ACC112 (cell line): Measurements from ENCODE around the gene BCL7A.

Source experiments
- H2AFZ ChIP-seq: fragments of 200-600 bp; sonication (generic); one replicate; pipeline ENCODE4 v1.6.0; 2017; ENCODE audit warnings: antibody characterized with exemption, low read length; ENCODE audit not compliant: unreplicated experiment
- H3K27ac ChIP-seq: fragments of 200-600 bp; sonication (generic); 2 replicates; pipeline ENCODE4 v1.5.1; 2014; ENCODE audit warnings: low read depth, mild to moderate bottlenecking, antibody characterized with exemption, low read length, moderate library complexity
- H3K27me3 ChIP-seq: fragments of 200-600 bp; sonication (generic); 2 replicates; pipeline ENCODE4 v1.6.1; 2014; ENCODE audit warnings: mild to moderate bottlenecking, antibody characterized with exemption, low read length, moderate library complexity, mixed read lengths; ENCODE audit not compliant: insufficient read depth
- H3K36me3 ChIP-seq: fragments of 200-600 bp; sonication (generic); 2 replicates; pipeline ENCODE4 v1.6.1; 2016; ENCODE audit warnings: mild to moderate bottlenecking, antibody characterized with exemption, low read length, moderate library complexity, mixed read lengths; ENCODE audit not compliant: insufficient read depth
- H3K4me1 ChIP-seq: fragments of 200-600 bp; sonication (generic); one replicate; pipeline ENCODE4 v1.6.1; 2016; ENCODE audit warnings: low read length, mixed read lengths; ENCODE audit not compliant: insufficient read depth, unreplicated experiment, control insufficient read depth
- H3K4me3 ChIP-seq: fragments of 200-600 bp; sonication (generic); 2 replicates; pipeline ENCODE4 v1.5.1; 2014; ENCODE audit warnings: mild to moderate bottlenecking, low read depth, low read length
- H3K79me2 ChIP-seq: fragments of 200-600 bp; sonication (generic); one replicate; pipeline ENCODE4 v1.6.0; 2016; ENCODE audit warnings: low read length; ENCODE audit not compliant: control insufficient read depth, unreplicated experiment, insufficient read depth

BCL7A gene

DNA sequence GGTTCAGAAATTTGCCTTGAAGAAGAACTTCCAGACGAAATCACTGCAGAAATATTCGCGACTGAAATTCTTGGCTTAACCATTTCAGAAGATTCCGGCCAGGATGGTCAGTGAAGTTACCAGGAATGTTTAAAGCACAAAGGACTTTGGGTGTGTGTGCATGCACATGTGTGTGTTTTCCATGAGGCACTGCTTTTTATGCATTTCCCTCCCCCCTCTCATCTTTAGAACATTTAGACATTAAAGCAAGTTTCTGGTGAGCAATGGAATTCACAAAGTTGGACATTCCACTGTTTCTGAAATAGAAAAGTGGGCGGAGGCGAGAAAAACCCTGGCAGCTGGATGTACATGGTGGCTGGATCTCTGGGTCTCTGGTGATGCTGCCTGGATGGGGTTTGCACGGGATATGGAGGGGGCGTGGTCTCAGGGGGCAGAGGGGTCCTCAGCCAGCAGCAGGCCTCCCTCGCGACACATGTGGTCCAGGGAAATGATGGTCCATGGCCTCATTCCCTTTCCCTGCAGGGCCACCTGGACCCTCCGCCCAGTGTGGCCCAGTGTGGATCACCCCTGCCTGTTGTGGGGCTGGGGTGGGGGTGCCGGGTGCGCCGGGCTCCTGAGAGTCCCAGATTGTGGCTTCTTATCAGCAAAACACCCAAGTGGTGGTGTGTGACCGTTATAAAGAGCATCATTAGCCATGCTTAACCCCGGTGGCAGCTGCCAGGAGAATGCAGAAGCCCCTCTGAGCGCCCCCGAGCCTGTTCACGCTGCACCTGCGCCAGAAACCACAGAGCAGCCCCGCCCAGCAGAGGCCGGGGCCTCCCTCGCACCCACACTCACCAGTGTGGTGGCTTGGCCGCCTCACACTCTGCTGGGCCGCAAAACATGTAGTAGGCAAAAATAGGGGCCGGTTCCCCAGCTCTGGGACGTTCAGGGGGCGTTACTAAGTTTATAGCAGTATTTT, 17.8 kb upstream of the BCL7A start:
- Histone ChIP-seq H3K4me1 (no peaks in the 10 kb centered on the region), H3K4me3 (no peak overlapping the region), H2AFZ (no peak overlapping the region), H3K27me3 (no peaks in the 10 kb centered on the region), H3K36me3 (no peaks in the 10 kb centered on the region), H3K79me2 (no peaks in the 10 kb centered on the region), H3K27ac (no peak overlapping the region)

DNA sequence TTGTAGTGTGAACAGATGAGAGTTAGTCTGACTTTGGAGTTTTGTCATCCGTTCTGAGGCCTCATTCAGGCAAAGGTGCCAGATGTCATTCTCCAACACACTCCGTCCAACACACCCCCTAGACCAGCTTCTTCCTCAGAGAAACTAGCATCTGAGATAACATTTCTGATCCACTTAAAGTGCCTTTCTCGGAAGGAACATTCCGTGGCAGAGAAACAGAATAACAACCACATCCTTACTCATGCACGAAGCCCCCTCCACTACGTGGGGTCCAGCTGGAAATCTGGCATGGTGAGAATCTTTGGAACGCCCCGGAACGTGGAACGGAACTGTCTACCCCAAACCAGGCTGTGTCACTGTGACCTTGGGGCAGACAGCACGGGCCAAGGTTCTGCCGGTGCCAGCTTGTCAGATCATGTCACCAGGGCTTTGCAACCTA, 17.0 kb upstream of the BCL7A start:
- no peak overlapping the region for H2AFZ ChIP-seq
- no peaks in the 10 kb centered on the region for H3K27me3 ChIP-seq
- no peak overlapping the region for H3K27ac ChIP-seq
- H3K4me1 ChIP-seq = no peaks in the 10 kb centered on the region
- H3K79me2 ChIP-seq = no peaks in the 10 kb centered on the region
- H3K36me3 ChIP-seq = no peaks in the 10 kb centered on the region
- H3K4me3 ChIP-seq = no peak overlapping the region

DNA sequence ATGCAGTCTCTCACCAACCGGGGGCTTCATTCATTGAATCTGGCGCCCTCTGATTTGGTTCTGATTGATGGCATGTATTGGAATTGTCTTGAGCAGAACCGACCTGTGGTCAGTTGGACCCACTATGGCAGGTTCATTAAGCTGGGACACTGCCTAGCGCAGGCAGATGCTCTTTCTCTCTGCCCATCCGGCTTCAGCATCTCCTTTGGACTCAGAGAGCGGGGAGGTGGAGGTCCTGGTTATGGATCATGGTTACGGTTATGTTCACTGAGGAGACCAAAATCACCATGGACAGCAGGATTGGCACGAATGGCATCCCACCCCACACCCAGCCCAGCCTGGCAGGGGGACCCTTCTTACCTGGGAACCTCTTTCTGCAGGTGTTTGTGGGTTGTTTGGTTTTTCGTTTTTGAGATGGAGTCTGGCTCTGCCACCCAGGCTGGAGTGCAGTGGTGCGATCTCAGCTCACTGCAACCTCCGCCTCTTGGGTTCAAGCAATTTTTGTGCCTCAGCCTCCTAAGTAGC, 16.4 kb upstream of the BCL7A start:
- no peak overlapping the region for H2AFZ ChIP-seq
- H3K4me3 ChIP-seq = no peak overlapping the region
- no peaks in the 10 kb centered on the region for H3K4me1 ChIP-seq
- no peaks in the 10 kb centered on the region for H3K36me3 ChIP-seq
- no peaks in the 10 kb centered on the region for H3K27me3 ChIP-seq
- H3K27ac ChIP-seq = no peak overlapping the region
- H3K79me2 ChIP-seq = no peaks in the 10 kb centered on the region

DNA sequence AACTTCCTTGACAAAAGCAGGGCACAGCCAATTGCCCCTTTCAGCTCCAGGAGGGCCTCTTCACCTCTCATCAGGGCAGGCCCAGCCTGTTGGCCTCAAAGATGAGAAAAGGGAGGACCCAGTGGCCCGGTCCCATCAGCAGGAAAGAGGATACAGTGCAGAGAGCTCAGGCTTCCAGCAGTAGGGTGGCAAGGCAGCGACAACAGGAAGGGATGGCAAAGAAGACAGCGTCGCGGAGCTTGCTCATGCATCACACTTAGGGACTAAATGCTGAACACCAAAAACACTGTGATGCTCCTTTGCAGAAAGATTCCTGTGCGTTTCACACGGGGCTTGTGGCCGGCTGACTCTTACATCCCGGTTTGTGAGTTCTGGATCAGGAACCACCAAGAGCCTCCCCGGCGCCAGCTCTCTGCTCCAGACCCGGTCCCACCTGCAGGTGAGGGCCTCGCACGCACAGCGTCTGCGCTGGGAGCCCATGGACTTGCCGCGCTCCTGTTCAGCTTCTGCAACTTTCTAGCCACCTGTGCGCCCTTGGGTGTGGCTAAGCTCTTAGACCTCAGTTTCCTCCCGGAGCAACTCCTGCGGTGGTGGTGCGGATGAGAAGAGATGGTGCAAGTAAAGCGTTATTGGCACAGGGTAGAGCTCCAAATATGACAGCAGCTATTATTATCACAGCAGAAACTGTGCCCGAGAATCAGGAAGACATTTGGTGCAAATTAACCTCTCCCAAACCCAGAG, 15.3 kb upstream of the BCL7A start:
- no peaks in the 10 kb centered on the region for H3K27me3 ChIP-seq
- H3K79me2 ChIP-seq = no peaks in the 10 kb centered on the region
- H3K27ac ChIP-seq = no peak overlapping the region
- H2AFZ ChIP-seq = no peak overlapping the region
- H3K36me3 ChIP-seq = no peaks in the 10 kb centered on the region
- H3K4me3 ChIP-seq = no peak overlapping the region
- no peaks in the 10 kb centered on the region for H3K4me1 ChIP-seq

DNA sequence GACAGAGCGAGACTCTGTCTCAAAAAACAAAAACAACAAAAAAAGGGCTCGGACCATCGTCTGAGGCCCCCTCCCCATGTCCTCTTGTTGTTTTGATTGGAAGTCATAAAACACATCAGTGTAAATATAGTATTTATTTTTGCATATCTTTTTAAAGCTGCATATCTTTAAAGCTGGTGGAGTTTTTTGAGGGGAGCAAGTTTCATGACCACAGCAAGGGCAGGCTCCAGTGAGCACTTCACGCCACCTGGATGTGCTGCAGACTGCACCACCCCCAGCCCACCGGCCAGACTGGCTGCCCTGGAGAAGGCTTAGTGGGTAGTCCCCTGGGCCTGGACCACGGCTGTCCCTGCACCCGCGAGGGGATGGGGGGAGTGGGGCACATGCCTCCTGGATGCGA, 11.9 kb upstream of the BCL7A start:
- no peaks in the 10 kb centered on the region for H3K36me3 ChIP-seq
- H2AFZ ChIP-seq = no peak overlapping the region
- H3K27ac ChIP-seq = no peak overlapping the region
- no peak overlapping the region for H3K4me3 ChIP-seq
- no peaks in the 10 kb centered on the region for H3K79me2 ChIP-seq
- H3K4me1 ChIP-seq = no peaks in the 10 kb centered on the region
- H3K27me3 ChIP-seq = no peaks in the 10 kb centered on the region

DNA sequence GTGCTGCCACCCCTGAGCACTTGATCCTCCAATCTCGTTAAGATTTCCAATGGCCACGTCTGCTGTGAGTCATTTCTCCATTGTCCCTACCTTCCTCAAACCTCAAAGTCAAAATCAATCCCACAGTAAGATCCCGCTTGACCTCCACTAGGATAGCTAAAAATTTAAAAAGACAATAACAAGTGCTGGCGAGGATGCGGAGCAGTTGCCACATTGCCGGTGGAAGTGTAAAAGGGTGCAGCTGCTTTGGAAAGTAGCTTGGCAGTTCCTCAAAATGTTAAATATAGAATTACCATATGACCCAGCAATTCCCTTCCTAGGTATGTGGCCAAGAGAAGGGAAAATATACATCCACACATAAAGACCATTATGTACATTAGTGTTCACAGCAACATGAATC, 9.5 kb upstream of the BCL7A start:
- no peaks in the 10 kb centered on the region for H3K79me2 ChIP-seq
- no peak overlapping the region for H2AFZ ChIP-seq
- H3K4me1 ChIP-seq = no peaks in the 10 kb centered on the region
- no peak overlapping the region for H3K27ac ChIP-seq
- no peaks in the 10 kb centered on the region for H3K27me3 ChIP-seq
- no peaks in the 10 kb centered on the region for H3K36me3 ChIP-seq
- H3K4me3 ChIP-seq = no peak overlapping the region

DNA sequence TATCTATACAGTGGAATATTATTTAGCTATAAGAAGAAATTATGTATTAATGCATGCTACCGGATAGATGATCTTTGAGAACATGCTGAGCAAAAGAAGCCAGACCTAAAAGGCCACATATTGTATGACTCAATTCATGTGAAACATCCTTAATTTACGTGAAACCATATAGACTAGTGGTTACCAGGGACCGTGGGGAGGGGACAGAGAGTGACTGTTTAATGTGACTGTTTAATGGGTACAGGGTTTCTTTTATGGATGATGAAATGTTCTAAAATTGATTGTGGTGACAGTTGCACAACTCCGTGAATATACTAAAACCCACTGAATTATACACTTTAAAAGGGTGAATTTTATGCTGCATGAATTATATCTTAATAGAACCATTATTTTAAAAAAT, 8.5 kb upstream of the BCL7A start:
- Histone ChIP-seq H3K36me3 (no peaks in the 10 kb centered on the region), H3K79me2 (no peaks in the 10 kb centered on the region), H3K4me1 (no peaks in the 10 kb centered on the region), H2AFZ (no peak overlapping the region), H3K4me3 (no peak overlapping the region), H3K27me3 (no peaks in the 10 kb centered on the region), H3K27ac (no peak overlapping the region)

DNA sequence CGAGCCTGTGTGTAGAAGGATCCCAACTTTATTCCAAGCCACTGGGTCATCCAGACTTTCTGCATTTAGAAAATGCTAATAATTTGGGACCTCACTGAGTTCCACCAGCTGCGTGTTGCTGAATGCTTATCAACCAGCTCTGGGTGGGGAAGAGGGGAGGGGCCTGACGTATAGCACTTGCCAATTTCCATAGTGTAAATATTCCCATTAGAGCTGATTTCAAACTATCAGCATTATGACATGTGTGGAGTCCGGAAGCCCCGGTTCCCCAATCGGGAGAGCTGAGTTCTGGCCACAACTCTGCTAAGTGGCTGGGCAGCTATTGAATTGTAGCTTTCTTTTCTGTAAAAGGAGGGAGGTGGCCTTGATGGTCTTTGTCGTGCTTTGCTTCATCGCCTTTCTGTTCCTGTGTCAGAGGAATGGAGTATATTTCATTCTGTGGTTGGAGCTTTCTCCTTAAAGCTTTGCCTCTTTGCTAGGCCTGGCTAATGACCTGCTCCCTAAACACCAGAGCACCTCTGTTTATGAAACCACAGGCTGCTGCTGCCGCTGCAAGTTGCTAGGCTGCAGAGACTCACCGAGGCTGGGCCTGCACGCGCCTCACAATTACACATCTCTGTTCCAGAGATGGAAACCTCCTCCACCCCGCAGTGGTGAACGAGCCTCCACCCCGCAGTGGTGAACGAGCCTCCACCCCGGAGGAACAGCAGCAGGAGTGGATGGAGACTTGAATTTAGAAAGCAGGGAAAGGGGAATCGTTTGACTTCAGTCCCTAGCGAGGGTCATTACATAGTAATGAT, 7.7 kb upstream of the BCL7A start:
- Histone ChIP-seq H2AFZ (no peak overlapping the region), H3K79me2 (no peaks in the 10 kb centered on the region), H3K36me3 (no peaks in the 10 kb centered on the region), H3K27me3 (no peaks in the 10 kb centered on the region), H3K27ac (no peak overlapping the region), H3K4me1 (no peaks in the 10 kb centered on the region), H3K4me3 (no peak overlapping the region)

DNA sequence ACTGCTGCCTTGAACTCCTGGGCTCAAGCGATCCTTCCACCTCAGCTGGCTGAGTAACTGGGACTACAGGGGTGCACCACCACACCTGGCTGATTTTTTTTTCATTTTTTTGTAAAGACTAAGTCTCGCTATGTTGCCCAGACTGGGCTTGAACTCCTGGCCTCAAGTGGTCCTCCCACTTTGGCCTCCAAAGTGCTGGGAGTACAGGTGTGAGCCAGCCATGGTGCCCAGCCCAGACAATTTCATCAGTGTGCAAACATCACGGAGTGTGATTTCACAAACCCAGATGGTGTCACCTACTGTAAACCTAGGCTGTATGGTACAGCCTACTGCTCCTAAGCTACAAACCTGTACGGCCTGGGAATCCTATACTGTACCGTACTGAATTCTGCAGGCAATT, 6.9 kb upstream of the BCL7A start:
- Histone ChIP-seq H3K36me3 (no peaks in the 10 kb centered on the region), H3K27me3 (no peaks in the 10 kb centered on the region), H3K27ac (no peak overlapping the region), H3K4me3 (no peak overlapping the region), H3K4me1 (no peaks in the 10 kb centered on the region), H3K79me2 (no peaks in the 10 kb centered on the region), H2AFZ (no peak overlapping the region)

DNA sequence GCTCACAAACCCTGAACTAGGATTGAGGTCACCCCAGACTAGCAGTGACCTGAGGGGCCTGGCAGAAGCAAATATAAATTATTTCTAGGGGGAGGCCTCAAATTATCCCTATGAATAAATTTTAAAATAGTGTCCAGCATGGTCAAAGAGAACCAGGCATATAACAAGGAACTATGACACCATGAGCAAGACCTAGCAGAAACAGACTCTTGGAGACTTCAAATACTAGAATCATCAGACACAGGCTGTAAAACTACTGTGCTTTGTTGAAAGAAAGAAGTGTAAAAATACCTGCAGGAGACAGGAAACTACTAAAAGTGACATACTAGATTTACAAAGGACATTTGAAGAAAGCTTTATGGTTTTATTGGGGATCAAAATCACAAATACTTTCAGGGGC, 3.2 kb upstream of the BCL7A start:
- no peak overlapping the region for H3K4me3 ChIP-seq
- no peak overlapping the region for H3K27ac ChIP-seq
- H3K4me1 ChIP-seq = no peaks in the 10 kb centered on the region
- H2AFZ ChIP-seq = no peak overlapping the region
- no peaks in the 10 kb centered on the region for H3K36me3 ChIP-seq
- no peaks in the 10 kb centered on the region for H3K27me3 ChIP-seq
- no peaks in the 10 kb centered on the region for H3K79me2 ChIP-seq
